SKM-1 treated with dmso at 0.1 percent for 144 hours (cell line): ENCODE measurements around the gene CORO7.

ENCODE experiments used
- DNase-seq: peaks from one replicate; lab custom pipeline; 2025; ENCODE audit not compliant: unreplicated experiment; lab: John Stamatoyannopoulos, UW

CORO7 gene

DNA sequence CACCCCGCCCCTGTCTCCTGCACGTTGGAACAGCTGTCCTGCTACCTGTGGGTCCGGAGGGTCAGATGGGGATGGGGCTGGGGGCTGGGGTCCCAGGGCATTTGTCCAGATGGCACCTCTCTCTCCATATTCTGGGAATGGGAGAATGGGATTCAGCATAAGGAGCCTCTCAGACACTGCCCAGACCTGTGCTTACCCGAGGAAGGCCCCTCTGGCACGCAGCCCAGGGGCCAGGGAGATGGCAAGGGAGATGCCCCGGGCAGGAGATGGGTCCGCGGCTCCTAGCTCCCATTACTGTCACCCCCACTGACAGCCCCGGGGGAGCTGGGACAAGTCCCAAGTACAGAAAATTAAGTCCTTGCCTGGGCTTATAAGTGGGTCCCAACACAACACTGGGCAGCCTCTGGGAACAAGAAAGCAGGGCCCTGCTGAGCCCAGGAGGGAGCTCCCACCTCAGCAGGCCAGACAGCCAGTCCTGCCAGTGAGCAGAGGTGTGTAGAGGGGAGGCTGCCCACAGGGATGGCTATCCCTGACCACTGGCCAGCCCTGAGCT lies 43.0 kb downstream of the CORO7 start:
- no peak for DNase-seq

DNA sequence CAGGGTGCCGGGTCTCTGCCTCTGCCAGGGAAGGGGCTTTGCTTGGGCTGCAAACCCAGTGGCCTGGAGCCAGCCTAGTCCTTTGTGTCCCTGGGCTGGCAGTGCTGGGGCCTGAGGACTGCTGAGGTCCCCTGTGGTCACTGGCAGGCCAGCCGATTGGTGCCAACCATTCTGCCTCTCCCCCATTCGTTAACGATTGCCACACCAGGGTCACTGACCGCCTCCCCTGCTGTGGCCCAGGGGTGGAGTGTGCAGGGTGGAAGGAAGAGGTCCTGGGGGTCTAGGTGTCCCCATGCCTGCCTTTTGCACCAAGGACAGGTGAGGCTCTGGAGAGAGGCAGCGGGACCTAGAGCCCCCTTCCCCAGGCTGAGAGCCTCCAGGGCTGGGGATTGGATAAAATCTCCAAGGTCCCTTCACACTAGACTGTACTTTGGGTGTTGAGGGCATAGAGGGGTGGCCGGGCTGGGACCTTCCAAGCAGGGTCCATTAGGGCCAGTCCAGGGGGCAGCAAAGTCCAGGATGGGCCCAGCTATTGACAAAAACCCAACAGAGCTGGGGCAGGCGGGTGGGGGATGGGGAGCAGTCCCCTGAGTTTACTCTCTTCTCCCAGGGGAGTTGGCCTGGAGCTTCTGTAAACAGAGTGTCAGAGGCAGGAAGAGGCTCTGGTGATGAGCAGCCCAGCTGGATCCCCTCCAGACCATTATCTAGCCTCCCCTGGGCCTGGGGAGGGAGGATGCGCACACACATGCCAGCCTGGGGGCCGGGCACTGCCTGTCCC lies 43.6 kb downstream of the CORO7 start:
- DNase-seq = no peak

DNA sequence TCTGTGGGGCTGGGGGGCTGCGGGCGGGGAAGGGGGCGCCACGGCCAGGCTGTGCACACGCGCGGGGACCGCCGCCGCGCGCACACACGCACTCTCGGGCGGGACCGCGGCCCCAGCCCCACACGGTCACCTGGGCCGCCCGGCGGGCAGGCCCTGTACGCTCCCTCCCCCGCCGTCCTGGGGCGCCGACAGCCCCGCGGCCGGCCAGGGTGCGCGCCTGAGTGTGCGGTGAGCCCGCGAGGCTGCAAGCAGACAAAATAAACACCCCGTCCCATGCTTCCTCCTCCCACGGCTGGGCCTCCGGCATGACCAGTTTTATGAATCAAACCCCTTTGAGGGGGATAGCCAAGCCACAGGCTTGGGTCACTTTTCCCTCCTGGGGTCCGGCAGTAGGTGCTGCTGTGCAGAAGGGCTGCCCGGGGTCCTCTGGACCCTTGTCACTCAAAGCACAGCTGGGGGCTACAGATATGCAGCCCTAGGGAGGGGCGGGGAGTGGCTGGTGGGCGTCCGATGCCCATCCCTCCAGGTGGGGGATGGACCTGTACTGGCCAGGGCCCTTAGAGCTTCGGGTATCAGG lies 44.3 kb downstream of the CORO7 start:
- no peak for DNase-seq

DNA sequence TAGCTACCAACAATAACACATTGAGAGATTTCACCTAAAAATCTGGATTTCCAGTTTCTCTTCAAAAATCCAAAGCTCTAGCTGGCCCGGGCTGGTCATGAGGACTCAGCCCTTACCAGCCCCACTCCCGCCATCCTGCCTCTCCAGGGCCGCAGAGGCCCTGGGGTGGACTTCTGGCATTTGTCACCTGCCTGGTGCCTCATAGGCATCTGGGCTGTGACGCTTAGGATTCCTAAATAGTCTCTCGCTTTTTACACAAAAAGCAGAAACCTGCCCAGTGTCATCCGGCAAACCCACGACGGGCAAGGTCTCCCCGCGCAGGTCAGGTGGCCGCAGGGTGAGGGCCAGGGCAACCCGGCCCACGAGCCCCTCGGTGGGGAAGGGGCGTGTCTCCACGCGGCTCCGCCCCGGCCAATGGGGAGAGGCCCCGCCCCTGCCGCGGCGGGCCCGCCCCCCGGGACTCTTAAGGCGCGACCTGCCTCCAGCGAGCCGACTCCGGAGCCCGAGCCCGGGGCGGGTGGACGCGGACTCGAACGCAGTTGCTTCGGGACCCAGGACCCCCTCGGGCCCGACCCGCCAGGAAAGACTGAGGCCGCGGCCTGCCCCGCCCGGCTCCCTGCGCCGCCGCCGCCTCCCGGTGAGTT lies 44.9 kb downstream of the CORO7 start, which contains the start of gene VASN:
Gene VASN, plus strand, starts transcription at position 492 of the 644 bp plus-strand sequence. CDS start 9,030 bp downstream, outside the sequence.
- no peak for DNase-seq

DNA sequence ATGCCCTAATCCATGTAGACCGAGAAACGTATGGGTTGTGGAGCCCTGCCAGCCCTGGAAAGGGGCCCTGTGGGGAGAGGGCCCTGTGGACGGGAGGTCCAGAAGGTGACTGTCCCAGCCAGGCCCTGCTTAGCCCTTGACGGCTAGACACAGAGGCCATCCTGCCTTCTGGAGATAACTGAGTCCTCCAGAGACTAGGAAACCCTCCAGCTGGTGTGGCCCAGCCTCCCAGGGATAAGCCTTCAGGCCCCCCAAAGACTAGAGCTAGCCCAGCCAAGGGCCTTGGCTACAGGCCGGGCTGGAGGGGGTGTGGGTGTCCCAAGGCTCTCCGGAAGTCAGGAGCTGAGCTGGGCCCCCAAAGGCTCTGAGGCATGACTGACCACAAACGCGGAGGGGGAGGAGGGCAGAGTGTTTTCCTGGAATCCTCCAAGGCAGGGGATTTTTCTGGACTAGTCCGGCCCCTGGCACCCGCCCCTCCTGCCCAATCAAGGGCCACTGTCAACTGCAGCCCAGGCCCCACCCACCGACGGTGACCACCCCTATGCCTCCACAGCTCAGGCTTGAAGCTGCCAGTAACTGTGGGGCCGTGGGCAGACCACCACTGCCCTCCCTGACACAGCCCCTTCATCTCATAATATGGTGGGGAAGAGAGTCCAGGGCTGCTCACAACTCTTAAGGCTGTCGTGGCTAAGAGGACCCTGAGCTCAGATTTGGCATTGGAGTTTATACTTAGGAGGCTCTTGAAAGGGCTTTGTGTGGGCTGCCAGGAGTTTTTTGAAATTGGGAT lies 45.6 kb downstream of the CORO7 start:
- no peak for DNase-seq

DNA sequence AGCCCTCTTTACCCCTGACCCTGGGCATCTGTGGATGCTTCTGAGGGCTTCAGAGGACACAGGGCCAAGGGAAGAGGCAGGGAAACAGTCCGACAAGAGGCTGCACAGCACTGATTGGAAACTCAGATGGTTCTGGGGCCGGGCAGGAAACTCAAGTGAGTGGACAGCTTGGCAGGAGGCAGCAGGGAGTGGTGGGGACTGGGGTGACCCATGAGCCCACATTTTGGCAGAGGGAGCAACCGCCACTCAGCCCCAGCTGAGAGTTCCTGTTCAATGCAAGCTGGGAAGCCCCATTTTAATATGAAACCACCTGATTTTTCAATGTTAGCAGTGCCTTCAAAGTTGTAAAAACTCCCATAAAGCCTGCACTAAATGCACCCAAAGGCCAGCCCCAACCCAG lies 46.2 kb downstream of the CORO7 start:
- DNase-seq = no peak

DNA sequence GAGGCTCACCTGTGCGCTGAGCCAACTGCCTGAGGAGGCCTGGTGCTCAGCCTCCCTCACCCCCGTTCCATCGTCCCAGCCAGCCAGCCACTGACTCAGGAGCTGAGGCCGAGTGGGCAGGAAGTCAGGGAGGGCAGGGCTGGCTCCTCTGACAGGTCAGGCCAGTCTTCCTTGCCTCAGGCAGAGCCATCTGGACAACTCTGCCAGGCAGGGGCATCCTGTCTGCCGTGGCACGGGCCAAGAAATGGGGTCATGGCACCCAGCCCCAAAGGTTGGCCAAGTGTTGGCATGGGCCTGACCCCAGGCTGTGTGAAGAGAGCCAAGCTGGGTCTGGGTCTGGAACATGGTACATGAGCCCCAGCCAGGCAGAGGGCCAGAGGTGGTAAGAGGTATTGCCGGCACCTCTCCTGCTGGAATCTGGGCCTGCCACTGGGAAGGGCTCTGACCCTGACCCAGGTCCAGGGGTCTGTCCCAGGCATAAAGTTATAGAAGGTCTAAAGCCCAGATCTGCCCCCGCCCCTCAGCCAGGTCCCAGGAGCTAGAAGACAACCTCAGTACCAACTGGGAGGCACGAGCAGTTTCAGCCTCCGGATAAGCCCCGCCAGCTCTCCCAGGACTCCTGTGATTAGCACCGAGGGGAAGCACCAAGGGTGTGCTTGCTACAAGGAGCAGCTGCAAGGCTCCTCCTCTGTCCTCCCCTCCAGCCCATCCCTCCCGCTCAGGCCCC lies 47.2 kb downstream of the CORO7 start:
- DNase-seq = no peak

DNA sequence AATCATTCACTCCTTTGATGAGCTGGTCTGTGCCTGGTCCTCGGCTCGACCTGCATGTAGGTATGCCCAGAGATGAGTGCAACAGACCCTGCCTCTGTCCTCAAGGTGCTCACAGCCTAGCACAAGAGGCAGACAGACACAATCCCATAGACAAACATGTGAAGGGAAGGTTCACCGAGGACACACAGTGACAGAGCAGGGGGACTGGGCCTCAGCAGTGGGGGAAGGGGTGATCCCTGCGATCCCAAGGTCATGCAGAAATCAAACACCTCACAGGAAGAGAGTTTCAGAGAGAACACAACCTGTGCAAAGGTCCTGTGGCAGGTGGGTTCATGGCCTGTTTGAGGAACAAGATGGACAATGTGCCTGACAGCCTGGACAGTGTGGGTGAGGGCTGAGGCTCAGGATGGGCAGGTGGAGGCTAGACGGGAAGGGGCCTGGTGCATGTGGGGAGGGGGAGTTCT lies 49.0 kb downstream of the CORO7 start:
- DNase-seq = no peak

DNA sequence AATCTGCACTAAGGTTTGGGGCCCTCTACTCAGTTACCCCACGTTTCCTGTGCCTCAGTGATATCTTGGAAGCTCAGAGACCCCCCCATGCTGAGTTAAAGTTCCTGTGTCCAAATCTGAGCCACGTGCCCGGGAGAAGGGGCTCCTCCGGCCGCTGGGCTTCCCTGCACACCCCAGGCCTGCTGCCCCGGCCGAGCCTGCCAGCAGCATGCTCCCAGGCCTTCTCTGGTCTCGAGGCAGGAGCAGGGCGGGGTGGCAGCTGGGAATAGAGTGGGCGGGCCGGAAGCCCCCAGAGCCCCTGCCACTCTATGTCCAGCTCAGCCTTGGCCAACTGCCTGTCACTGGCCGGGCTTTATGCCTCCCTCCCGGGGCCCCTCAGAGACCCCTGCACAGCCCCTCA lies 50.4 kb downstream of the CORO7 start:
- no peak for DNase-seq

DNA sequence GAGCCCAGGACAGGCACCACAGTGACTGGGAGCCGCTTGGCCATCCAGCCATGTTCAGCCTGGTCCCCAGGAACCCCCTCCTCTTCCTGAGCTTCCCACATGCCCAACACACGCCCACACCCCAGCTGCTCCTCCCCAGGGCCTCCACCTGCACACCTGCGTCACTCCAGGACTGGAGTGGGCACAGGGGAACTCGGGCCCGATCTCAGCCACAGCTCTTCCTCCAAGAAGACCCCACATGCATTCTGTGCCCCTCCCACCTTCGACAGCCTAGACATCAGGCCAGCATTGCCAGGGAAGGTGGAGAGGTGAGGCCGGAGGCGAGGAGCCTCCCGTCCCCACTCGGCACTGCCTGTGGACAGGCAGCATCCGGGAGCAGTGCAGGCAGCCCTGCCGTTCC lies 50.8 kb downstream of the CORO7 start:
- no peak for DNase-seq

DNA sequence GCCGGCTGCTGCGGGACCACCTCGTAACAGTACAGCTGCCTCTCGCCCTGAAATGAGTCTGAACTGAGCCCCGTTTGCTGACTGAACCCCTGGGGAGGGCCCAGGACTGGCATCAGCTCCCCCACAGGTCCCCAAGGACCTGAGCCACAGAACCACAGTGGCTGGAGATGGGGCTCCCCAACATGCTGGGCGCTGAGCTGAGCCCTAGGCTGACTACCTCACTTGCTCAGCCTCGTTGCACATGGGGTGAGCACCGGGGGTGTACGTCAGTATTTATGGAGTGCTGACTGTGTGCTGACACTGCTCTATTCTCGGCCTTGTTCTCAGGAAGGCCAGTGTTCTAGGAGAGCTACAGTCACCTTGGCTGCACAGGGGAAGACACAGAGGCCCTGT lies 51.4 kb downstream of the CORO7 start:
- DNase-seq = no peak

DNA sequence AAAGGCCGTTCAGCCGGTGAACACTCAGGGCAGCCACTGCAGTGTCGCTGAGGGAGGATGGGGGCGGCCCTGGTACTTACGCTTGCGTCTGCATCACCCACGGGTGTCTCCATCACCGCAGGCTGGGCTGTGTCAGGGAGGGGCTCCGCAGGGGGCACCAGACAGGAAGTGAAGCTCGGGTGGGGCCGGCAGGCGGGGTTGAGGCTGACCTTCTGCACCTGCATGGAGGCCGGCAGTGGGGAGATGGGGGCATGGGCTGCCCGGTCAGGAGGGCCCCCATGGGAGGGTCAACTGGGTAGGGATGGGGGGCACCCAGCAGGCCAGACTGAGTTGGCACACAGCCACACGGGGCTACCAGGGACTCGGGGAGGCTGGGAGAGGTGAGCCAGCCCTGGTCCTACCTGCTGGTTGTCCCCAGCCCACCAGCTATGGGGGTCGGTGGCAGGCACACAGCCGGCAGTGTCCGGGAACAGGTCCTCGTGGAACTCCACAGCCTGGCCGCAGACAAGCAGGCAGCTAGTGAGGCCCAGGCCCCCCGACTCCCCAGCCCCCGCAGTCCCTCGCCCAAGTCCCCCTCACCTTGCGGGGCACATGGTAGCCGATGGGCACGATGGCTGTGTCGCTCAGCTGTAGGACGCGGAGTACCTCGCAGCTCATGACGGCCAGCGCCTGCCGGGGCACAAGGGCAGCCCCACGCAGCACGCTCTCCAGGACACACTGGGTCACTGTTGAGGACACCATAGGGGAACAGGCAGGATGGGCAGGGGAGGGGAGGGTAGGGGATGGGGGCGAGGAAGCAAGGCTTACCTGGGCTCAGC lies 52.0 kb downstream of the CORO7 start:
- DNase-seq = no peak

DNA sequence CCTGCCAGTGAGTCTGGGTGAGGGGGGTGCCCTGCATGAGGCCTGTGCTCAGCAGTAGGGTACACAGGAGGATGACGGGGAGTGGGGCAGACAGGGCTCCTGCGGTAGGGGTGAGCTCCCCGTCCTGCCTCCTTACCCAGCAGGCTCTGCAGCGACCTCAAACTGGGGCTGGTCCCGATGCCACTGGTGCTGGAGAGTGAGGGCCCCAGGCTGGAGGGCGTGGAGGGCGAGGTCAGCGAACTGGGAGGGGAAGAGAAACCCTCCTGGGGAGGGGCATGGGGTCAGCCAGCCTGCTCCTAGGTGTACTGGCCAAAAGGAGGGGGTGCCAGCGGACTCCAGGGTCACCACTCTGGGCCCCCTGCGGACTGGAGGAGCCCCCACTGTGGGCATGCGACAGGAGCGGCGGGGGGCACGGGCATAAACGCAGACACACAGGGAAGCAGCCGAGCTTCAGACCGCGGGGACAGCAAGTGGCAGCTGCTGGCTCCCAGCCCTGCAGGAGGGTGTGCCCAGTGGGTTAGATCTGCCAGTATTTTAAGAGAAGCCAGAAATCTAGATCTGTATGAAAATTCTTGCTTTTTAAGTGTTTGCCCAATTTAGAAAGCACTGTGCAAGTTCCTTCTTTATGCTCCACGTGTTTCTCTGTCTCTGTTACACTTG lies 53.8 kb downstream of the CORO7 start:
- DNase-seq = no peak

DNA sequence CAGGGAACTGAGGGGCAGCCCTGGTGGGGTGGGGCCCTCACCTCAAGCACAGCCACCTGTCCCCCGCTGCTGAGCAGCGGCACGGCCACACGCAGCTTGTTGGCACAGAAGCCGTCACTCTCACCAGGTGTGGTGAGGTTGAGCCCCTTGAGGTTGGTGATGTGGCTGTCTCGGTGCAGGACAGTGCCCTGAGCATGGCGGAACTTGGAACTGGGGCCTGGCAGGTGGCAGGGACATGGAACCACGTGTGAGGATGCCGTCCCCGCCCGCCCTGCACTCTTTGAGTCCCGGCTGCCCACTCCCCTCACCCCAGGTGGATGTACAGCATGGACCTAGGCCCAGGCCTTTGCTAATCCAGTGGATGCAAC lies 54.5 kb downstream of the CORO7 start:
- no peak for DNase-seq

DNA sequence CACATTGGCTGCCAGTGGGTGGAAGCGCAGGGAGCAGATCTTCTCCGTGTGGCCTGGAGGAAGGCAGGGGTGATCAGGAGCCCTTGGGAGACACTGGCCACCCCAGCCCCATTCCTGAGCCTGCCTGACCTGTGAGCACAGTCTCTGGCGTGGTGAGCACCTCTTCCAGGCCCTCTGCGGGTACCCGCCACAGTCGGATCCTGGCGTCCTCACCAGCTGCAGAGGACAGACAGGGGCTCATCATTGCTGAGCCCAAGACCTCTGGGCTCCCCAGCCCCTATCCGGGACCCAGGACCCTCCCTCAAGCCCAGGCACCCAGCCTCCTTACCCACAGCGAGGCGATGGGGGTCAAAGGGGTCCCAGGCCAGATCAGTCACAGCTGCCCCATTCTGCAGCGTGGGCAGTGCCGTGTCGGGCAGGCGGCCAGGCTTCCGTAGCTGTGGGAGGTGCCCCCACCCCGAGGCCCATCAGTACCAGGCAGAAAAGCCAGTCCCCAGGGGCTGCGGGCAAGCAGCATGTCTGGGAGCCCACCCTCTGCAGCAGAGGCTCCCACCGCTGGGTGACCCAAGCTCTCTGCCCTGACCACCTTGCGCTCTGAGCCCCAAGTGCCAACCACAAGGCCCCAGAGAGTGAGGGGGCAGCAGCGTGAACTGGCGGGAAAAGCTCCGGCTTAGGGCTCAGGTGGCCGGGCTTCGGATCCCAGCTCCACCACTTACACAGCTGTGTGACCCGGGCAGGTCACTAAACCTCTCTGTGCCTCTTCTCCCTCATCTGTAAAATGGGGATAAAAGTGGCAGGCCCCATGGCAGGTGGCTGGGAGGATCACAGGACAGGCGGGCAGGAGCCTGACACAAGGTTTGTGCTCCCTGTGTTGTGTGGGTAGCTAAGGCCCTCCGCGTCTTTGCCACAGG lies 55.1 kb downstream of the CORO7 start:
- DNase-seq = no peak

DNA sequence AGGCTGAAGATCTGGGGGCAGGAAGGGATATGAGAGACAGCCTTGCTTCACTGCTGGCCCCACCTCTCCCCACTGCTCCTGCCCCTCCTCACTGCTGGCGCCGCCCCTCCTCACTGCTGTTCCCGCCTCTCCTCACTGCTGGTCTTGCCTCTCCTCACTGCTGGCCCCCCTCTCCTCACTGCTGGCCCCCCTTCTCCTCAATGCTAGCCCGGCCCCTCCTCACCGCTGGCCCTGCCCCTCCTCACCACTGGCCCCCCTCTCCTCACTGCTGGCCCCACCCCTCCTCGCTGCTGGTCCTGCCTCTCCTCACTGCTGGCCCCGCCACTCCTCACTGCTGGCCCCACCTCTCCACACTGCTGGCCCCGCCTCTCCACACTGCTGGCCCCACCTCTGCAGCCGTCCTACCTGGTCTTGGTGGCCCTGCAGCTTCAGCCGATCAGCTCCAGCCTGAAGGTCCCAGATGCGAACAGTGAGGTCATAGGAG lies 55.8 kb downstream of the CORO7 start:
- no peak for DNase-seq

DNA sequence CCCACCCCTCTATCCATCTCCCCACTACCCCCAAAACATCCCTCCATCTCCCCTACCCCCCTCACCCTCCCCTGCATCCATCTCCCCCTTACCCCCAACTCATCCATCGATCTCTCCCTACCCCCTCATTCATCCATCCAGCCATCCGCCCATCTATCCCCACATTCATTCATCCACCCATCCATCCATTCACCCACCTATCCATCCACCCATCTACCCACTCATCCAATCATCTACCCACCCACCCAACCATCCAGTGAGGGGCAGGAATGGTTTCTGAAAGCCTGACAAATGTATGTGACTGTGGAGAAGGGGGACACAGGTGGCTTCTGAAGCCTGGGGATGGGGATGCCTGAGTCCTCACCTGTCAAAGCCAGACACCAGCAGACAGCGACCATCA lies 56.5 kb downstream of the CORO7 start:
- no peak for DNase-seq
